ENCODE measurements around the gene ARHGAP26. TPM values are rescaled to one million over a fixed set of nuclear protein-coding genes. Genes with fewer than 3 reads are reported as not detected.

The ARHGAP26 gene
- total and polyA plus RNA-seq, 2 donors (not counting 3 experiments of a cell fraction or from before 2014, with no cell fraction given), result 3.1 to 16.2 TPM

DNA sequence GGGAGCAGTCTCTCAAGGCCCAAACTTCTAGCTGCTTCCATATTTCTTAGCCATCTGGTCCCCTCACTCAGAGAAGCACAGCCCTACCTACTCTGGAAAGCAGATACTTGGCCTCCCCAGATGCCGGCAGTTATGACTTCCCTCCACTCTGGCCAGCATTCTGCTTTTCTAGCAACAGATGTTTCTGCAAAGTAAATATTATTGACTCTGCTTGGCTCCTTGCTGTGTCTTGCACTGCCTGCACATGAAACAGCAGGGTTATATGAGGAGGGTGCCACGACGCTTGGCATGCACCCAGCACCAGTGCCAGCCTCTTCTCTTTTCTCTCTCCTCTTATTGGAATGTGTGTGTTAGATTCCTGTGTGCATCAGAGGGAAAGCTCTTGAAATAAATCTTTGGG lies 99.7 kb downstream of the ARHGAP26 start:
- DNase-seq (ENCODE audit: low read depth, low spot score) (peak; percentile 55), FAIRE-seq (no peak)
- CTCF ChIA-PET, result interaction anchor here (1.2 to 21.9 kb wide), 6 partner anchors 10 to 152 kb away, joined by 3 to 1173 read pairs (median 8); no protein-coding TSS in a partner anchor
- Histone ChIP-seq H3K4me3 (replicated peaks in 1 of 3; ENCODE audit: insufficient read depth in 1 of 3, low read depth in 1 of 3, low read length in 3 of 3) (no peak overlapping the region), H3K27me3 (ENCODE audit: control insufficient read depth in 2 of 2, insufficient read depth in 2 of 2, low read length in 2 of 2) (no peaks in the 10 kb centered on the region), H4K20me1 (replicated peaks; ENCODE audit: control insufficient read depth, extremely low read depth, insufficient read depth, low read length) (no peaks in the 10 kb centered on the region), H3K9me3 (replicated peaks; ENCODE audit: control insufficient read depth, insufficient read depth, low read length) (no peaks in the 10 kb centered on the region), H3K36me3 (ENCODE audit: control insufficient read depth in 2 of 2, extremely low read depth in 1 of 2, insufficient read depth in 2 of 2, low read length in 2 of 2) (no peaks in the 10 kb centered on the region), H3K79me2 (ENCODE audit: control insufficient read depth, insufficient read depth, low read length) (no peaks in the 10 kb centered on the region), H3K4me2 (ENCODE audit: insufficient read depth, low read length) (no peak overlapping the region), H3K9ac (replicated peaks; ENCODE audit: extremely low read depth, insufficient read depth, low read length) (no peak overlapping the region), H3K27ac (ENCODE audit: insufficient read depth, low read depth, low read length) (no peak overlapping the region), H2AFZ (ENCODE audit: low read depth, low read length) (no peak overlapping the region), H3K4me1 (ENCODE audit: control insufficient read depth, extremely low read depth, insufficient read depth, low read length) (peaks cover 31% of the 10 kb centered on the region), H3K9me1 (replicated peaks; ENCODE audit: control insufficient read depth, extremely low read depth, insufficient read depth, low read length) (no peaks in the 10 kb centered on the region)
- intact Hi-C loops (cut with micrococcal nuclease) (no loop called here), dilution Hi-C loops (cut with MboI; ENCODE audit: extremely low pct_ligation_motif_present, low sequenced_read_pairs) (no loop called here)
- no peak for TF ChIP-seq MYC (IDR thresholded peaks at IDR 0.05; ENCODE audit: low read depth, low read length)
- no peak for TF ChIP-seq FOS (IDR thresholded peaks at IDR 0.05; ENCODE audit: borderline replicate concordance, insufficient read depth, low read length)
- no peak for TF ChIP-seq CTCF (IDR thresholded peaks at IDR 0.05; ENCODE audit: extremely low read depth in 1 of 2, insufficient read depth in 1 of 2, low read depth in 1 of 2, low read length in 2 of 2)
- TF ChIP-seq GATA2 (IDR thresholded peaks at IDR 0.05; ENCODE audit: insufficient read depth, insufficient read length, low read depth, low read length), result no peak
- BruUV-seq (replicated peaks), result no TSS peak
- POLR2A ChIA-PET, result no interaction called here
